Forelimb muscle (tissue), 1 donor: ENCODE measurements around the gene USP32. TPM values are rescaled to one million over a fixed set of nuclear protein-coding genes. Genes with fewer than 3 reads are reported as not detected.
"Not testable (repeated sequence)": the region's sequence is repeated elsewhere in the genome, so short reads cannot be mapped to it uniquely, and the experiment has no call there.

Source experiments
- DNase-seq: peaks from one replicate; pipeline ENCODE4 v3.0.0-alpha.2; 2013; ENCODE audit warnings: low read depth
- polyA plus RNA-seq: library from polyadenylated mRNA; unstranded; fragments of 120-200 nt; gene quantifications from one replicate; pipeline ENCODE4 v1.2.1, GENCODE V29; 2013; ENCODE audit not compliant: insufficient read length

The USP32 gene
- polyA plus RNA-seq, 1 donor = 22.7 TPM

- DNase-seq = no peak
These were observed 11.5 kb upstream of the USP32 start for GRCh38 chr17:60403523-60403810.

GRCh38 chr17:60401819-60402218 is 9.9 kb upstream of the USP32 start:
- DNase-seq = no peak

GRCh38 chr17:60398227-60398959 is 6.5 kb upstream of the USP32 start:
- DNase-seq = no peak

DNA sequence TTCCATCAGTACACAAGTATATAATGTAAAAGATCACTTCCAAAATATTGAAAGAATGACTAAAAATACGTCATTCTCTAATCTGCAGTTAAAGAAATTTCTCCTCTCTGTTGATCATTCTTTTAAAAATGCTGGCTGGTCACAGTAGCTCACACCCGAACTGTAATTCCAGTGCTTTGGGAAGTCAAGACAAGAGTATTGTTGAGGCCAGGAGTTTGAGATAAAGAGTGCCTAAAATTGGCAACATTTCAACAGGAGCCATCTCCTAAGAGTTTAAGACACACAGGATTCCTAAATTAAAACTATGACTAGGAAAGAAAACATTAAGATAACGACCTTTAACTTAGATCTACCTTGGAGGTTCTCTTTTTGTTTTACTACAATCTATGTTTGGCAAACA is 4.5 kb upstream of the USP32 start:
- DNase-seq = no peak

DNA sequence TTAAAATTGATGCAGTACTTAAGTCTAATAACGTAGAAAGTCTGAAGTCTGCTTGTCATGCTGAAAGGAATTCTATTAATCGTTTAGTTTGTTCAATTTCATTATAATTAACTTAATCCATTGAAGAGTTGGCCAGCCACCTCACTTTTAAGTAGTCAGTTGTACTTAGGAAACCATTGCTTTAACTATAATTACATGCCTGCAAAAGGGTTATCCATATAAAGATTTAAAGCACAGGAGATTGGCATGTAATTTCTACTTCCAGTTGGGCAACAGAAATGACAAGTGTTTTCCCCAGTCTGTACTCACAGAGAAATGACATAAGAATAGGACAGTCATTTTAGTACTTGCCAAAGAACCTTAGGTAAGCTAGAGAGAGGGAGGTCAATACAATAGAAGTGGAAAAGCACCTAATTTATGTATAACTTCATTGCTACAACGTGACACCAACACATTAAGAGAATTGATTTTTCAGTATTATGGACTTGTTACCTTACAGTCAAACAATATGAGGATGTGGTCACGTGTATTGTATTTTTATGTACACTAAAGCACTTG is 3.7 kb upstream of the USP32 start:
- DNase-seq = no peak

DNA sequence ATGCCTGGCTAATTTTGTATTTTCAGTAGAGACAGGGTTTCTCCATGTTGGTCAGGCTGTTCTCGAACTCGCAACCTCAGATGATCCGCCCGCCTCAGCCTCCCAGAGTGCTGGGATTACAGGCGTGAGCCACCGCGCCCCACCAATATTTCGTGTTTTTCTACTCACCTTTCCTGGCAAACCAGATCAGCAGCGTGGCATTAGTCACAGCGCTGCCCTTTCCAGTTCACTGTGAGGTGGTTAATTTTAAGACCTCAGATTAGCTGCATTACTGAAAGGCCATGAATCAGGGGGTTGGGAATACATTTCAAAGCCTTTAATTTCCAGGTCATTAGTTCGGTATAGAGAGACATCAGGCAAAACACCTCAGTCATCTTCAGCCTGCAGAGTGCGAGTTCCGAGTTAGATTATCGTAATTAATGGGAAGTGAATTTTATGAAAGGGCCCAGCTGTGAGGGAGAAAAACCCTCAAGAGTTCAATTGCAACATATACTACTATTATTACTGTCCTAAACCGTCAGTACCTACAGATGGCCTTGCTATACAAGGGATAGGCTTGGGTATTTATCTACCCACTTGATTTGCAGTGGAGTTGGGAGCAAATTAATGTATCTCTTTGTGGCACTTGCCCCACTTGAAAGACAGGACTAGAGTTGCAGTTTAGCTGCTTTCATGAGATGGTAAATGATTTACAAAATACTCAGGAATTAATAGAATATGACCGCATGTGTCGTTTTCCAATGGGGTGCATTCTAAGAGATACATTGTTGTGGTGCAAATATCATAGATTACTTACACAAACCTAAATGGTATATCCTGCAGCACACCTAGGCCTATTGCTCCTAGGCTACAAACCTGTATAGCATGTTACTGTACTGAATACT is 2.1 kb upstream of the USP32 start:
- DNase-seq = no peak

GRCh38 chr17:60392845-60393702 is 1.1 kb upstream of the USP32 start:
- no peak for DNase-seq

- no peak for DNase-seq
These were observed 377 bp downstream of the USP32 start for GRCh38 chr17:60391471-60392041.

GRCh38 chr17:60390925-60391470 is 935 bp downstream of the USP32 start:
- no peak for DNase-seq

DNA sequence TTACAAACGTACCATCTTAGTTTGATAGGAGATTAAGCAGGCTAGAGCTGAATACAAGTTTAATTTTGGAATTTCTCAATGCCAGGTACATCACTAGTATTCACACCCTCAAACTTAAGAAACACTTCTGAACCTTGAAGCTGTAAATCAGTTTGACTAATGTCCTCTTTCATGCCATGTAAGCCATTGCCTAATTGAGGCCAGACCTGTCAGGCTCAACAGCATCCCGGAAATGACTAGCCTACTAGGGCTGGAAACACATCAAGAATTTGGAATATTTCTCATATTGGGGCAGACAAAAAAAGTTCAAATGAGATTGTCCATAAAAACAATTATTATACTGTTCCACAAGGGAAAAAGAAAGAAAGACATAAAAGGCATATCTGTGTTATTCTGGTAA is 1.7 kb downstream of the USP32 start:
- no peak for DNase-seq

DNA sequence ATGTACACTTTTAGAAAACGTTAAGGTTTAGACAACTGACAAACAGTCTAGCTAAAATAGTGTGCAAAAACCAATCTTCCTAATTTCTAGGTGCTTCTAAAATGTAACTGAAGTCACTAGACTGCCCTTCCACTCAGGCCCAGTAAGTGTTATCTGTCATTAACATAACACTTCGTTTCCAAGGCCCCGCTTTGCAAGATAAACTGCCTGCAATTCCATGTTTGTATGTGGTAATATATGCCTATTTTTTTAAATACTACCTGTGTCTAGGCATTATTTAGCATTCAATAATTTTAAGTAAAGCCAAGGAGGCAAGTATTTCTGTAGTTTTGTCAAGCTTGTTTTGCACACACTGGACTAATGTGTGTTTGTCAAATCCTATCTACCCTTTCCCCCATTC is 3.2 kb downstream of the USP32 start:
- no peak for DNase-seq

- DNase-seq = no peak
These were observed 4.3 kb downstream of the USP32 start for GRCh38 chr17:60387666-60388065.

DNA sequence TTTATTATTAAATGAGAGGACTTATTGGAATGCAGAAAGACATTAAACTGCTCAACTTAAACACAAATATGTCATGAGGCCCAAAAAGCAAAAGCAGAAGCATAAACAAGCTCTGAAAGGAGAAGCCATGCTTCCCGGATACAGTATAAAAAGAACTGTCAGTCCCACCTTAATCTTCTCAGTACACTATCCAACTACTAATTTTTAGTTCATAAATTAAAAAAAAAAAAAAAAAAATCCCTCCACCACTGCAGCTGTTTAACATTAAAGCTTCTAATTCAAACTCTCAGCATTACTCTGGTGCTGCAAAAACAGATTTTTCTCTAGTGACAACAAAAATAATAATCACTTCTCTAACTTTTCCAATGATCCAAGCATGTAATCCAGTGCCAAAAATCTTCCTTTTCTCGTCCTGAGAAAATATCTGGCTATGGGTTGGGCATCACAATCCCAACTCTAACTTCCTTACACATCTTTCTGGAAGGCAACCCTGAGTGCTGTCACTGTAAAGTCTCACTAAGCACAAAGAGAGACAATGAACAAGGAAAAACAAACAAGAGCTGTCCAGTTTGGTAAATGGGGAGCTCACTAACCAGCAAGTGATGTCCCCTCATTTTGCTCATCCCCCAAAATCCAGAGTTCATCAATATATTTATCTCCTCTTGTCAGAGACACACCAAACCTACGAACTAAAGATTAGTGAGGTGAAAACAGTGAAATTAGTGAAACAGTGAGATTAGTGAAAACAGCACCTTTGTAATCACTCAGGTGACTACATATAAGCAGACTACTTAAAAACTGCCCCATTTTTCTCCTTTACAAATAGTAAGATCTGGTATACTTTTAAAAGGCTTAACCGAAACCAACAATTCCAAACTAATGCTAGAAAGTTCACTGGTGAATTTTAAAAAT is 5.5 kb downstream of the USP32 start:
- no peak for DNase-seq

DNA sequence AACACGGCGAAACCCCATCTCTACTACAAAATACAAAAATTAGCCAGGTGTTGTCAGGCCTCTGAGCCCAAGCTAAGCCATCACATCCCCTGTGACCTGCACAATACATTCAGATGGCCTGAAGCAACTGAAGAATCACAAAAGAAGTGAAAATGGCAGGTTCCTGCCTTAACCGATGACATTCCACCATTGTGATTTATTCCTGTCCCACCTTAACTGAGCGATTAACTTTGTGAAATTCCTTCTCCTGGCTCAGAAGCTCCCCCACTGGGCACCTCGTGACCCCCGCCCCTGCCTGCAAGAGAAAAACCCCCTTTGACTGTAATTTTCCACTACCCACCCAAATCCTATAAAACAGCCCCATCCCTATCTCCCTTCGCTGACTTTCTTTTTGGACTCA is 7.0 kb downstream of the USP32 start:
- DNase-seq = not testable (repeated sequence)

GRCh38 chr17:60383379-60383778 is 8.6 kb downstream of the USP32 start:
- no peak for DNase-seq

GRCh38 chr17:60381958-60382357 is 10.0 kb downstream of the USP32 start:
- no peak for DNase-seq

- not testable (repeated sequence) for DNase-seq
These were observed 12.5 kb downstream of the USP32 start for GRCh38 chr17:60379461-60379860.

DNA sequence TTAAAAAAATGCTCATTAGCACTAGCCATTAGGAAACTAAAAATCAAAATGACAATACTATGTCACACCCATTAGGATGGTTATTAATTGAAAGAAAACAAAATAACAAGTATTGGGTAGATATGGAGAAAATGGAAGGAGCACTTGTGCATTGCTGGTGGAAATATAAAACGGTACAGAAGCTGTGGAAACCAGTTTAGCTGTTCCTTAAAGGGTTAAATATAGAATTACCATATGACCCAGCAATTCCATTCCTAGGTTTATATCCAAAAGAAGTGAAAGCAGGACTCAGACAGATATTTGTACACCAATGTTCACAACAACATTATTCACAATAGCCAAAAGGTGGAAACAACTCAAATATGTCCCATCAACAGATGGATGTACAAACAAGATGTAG is 13.7 kb downstream of the USP32 start:
- not testable (repeated sequence) for DNase-seq

DNA sequence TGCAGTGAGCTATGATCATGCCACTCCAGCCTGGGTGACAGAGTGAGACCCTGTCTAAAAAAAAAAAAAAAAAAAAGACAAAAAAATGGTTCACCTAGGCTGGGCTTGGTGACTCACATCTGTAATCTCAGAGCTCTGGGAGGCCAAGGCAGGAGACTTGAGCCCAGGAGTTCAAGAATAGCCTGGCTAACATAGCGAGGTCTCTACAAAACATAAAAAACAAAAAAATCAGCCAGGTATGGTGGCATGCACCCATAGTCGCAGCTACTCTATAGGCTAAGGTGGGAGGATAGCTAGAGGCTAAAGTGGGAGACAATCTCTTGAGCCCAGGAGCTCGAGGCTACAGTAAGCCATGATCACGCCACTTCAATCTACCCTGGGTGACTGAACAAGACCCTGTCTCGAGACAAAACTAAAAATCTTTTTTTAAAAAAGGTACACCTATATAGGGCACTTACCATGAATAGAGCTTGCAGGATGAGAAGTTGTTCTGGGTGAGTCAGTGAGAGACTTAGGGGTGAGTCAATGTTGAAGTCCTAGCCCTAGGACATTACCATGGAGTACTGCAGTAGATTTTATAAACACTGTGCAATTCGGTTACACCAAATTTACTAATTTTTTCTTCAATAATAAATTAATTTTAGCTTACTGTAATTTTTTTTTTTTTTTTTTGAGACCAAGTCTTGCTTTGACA is 19.0 kb downstream of the USP32 start:
- no peak for DNase-seq
